Measurements from ENCODE around the gene C6orf136. TPM values are rescaled to one million over a fixed set of nuclear protein-coding genes. Genes with fewer than 3 reads are reported as not detected.

C6orf136 gene
- total RNA-seq, 1 donor from 2014 or later = 30.3 TPM

DNA sequence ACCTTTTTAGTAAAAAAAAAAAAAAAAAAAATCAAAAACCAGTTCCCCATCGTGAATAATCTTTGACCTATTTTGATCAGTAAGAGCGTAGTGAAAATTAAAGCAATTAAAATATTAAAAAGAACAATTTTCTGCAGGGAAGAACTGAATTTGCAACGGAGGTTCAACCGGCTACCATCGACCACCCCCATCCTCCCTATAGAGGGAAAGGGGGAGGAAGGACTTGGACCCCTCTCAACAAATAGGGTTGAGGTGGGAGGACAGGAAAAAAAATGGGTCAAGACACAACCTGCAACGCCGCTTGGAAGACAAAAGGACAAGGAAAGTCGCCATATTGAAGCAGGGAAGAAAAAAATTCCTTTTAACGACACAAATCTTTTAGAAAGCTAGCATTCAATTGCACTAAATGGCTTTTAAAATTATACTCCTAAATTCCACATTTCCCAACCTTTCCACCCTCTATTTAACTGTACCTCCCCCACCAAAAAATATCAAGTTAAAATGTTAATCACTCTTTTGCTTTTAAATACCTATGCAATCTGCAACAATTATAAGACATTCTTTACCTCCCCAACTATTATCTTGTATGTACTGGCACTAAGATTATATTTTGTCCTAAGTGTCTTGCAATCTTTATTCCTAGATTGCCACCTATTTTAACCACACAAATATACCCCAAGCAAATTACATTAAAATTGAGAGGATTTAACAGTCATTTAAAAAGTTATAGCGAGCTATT is 31.5 kb upstream of the C6orf136 start:
- peak; percentile 47 for DNase-seq (ENCODE audit: low spot score)

DNA sequence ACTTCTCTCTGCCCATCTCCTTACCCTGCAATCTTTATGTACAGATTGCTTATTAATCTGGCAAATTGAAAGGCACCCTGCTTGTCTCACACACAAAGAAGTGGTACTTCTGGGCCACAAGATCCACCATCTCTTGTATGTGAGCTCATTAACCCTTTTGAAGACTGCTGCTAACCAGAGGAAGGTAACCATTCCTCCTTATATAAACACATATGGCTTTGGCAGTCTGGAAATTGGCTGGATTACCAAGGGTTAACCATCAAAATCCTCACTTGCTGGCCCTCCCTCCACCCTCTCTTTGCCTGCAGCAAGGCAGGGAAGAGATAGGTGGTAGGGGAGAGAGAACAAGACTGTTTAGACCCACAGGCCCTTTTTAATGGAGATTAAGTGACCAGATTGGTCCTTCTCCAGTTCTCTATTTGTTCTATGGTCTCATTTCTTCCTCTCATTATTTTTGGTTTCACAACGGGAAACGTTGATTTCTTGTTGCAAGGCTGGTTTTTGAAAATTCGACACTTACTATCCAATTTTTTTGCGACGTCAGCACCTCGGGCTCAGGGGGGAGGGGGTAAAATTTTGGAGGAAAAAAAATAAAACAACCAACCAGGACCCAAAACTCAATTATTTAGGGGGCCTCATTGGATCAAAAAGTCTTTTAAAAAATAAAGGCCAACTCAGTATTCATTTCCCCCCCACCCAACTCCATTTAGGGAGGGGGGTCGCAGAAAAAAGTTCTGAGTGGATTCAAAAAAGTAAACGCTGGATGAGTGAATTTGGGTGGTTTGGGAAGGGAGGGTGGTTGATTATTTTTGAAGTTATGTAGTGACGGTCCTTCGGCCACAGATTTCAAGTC is 30.7 kb upstream of the C6orf136 start:
- DNase-seq (ENCODE audit: low spot score) = peak; percentile 18

DNA sequence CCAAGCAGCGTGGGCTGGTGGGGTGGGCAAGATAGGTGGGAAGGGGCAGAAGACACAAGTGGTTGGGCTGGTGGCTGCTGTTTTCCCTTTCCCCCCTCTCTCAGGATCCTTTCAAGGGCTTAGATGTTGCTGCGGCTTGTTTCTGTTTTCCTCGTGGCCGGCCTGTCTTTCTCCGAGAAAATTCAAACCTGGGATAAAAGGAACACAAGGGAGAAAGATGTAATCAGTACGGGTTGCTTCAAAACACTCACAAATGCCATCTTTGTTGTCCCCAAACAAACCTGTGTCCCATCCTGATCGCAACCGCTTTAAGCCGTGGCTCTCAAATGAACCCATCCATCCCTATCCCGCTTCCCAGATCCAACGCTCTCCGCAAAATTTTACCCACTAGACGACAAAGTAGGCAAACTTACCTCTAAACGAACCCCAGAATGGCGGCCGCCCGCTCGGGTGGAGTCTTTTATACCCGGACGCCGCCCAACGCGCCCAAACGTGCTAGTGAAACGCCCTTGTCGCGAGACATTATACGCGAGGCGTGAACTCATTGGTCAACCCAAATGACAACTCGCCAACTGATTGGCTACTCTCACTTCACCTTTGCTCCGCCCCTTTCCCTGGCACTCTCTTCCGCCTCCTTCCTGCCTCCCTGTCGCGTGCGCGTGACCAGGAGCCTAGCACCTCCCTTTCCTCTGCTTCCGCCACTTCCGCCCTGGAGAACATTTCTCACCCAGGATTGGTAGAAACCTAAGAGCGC is 29.9 kb upstream of the C6orf136 start, which contains the start of gene PPP1R10:
TSS of gene PPP1R10 (minus strand) at position 433 of the 754 bp plus-strand sequence. CDS start 7,299 bp downstream, outside the sequence.
- DNase-seq (ENCODE audit: low spot score) = peak; percentile 100

DNA sequence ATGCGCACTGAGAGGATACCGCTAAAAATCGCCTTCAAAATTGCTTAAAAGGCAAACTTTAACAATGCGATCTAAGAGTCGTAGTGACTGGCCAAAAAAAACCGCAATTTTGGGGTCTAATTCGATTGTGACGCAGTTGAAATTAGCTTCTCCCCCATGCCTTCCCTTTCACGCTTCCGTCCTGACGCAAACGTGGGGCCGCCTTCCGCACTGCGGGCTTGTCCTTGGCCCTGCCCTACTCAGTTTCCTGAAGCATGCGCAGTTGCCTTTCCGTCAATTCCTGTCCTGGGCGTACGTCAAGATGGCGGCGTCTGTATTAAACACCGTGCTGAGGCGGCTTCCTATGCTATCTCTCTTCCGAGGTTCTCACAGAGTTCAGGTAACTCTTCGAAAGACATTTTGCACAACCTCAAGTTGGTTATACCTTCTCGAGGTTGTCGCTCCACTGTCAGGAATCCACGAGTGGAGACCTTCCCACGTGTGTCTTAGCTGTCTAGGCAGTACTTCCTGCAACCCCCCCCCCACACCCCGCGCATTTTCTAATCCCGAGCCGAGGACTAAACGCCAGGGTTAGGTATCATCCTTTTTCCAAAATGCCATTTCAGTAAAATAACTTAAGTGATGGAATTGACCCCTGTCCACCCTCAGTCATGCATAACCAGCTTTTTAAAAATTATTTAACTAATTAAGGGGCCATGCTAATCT is 29.2 kb upstream of the C6orf136 start, which contains the start of gene MRPS18B:
TSS of gene MRPS18B (plus strand) at position 276 of the 705 bp plus-strand sequence. CDS start at position 302, 26 bp downstream.
- peak; percentile 98 for DNase-seq (ENCODE audit: low spot score)

DNA sequence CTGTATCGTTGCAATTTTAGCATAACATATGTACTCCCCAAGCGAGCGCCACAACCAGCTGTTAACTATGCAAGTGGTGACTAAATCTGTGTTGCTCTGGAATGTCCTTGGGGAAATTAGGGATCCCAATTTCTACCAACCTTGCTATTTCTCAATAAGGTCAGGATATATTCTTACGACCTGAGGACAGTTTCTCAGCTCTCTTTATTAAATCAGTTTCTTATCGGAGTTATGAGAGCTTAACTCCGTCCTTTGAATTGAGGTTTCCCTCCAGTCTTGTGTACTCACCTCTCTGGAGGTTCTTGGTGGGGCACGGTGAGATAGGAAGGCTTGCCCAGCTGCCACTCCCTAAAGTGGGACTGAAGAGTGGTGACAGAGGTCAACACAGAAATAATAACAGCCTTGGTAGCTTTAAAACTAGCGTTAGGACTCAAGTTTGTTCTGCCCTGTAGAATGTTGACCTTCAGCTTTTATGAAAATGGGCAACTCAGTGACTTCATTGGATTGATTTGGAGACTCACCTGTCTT is 28.6 kb upstream of the C6orf136 start:
- DNase-seq (ENCODE audit: low spot score) = no peak

DNA sequence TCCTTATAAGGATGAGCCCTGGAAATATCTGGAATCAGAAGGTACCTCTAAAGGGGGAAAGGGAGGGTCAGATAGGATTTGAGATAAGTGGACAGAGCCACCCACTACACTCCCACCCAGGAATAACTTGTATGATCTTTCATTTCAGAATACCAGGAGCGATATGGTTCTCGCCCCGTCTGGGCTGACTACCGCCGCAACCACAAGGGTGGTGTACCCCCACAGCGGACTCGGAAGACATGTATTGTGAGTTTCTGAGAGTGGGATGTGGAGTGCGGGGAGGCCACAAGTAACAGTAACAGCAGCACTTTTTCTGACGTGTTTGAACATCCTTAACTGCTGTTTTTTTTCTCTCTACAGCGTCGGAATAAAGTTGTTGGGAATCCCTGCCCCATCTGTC is 27.4 kb upstream of the C6orf136 start:
- no peak for DNase-seq (ENCODE audit: low spot score)

DNA sequence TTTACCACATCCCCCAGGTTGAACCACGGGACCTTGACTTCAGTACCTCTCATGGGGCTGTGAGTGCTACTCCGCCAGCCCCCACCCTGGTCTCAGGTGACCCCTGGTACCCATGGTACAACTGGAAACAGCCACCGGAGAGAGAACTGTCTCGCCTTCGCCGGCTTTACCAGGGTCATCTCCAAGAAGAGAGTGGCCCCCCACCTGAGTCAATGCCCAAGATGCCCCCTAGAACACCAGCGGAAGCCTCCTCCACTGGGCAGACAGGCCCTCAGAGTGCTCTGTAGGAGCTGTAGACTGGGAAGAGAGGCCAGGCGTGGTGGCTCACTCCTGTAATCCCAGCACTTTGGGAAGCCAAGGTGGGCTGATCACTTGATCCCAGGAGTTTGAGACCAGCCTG is 21.4 kb upstream of the C6orf136 start:
- DNase-seq (ENCODE audit: low spot score) = no peak

DNA sequence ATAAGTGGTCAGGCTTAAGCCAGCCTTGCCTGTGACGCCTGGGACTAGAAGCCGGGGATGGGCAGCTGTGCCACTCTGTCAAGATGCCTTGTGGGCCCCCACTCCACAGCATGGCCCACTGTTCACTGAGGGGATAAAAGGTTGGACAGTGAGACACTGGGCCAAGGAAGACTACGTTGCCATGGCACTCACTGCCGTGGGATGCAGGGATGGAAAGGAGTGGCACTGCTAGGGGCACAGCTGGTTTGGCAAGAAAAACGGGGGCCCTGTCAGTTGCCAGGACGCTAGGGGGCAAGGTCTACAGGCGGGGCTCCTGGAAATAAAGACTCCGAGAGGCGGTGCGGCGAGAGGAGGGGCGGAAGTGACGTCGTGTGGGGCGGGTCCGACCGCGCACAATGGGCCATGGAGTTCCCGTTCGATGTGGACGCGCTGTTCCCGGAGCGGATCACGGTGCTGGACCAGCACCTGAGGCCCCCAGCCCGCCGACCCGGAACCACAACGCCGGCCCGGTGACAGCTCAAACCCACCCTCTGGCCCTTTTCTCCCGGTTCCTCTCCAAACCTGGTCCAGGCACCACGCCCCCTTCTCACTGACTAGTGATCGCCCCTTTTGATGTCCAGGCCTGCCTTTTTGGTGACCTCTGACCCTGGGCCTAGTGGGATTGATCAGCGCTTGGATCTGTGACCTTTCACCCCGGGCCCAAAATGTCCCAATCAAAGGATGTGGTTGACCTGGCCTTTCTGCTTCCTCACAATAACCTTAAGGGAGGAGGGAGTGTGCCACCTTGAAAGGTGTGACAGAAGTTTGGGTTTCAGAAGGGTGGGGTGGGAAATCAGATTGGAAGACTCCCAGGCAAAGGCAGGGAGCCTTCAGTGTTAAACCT is 20.2 kb upstream of the C6orf136 start, which contains the start of gene ATAT1:
TSS of gene ATAT1 (plus strand) at position 391 of the 883 bp plus-strand sequence.
- peak; percentile 90 for DNase-seq (ENCODE audit: low spot score)

DNA sequence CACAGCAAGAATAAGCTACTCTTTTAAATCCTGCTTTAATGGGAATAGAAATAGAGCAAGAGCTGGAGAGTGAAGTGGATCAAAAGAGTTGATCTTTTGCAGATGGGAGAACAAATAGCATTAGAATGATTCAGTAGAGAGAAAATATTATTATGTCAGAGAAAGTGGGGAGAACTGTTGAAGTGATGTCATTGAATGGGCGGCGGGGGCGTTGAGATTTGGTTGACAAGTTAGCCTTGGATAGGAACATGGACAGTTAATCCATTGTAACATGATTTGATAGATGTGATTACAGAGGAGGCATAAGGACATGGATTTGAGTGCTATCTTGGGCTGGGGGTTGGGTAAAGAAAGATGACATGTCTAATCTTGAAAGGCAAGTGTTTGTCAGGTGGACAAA is 11.1 kb upstream of the C6orf136 start:
- DNase-seq (ENCODE audit: low spot score) = no peak

DNA sequence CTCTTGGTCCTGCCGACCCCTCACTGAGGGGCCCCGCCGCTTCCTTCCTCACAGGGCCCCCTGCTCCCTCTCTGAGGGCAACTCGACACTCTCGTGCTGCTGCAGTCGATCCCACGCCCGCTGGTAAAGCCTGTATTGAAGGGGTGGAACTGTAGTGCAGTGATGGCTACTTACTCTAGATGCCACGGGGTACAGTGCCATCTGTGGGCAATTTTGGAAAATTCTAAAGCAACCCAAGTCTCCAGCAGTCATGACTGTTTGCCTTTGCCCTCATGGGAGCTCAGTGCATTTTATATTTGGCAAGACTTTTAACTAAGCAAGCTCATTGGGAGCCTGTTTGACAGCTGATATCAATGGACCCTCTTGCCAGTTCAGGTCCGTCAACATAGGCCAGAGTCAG is 6.5 kb upstream of the C6orf136 start:
- no peak for DNase-seq (ENCODE audit: low spot score)

DNA sequence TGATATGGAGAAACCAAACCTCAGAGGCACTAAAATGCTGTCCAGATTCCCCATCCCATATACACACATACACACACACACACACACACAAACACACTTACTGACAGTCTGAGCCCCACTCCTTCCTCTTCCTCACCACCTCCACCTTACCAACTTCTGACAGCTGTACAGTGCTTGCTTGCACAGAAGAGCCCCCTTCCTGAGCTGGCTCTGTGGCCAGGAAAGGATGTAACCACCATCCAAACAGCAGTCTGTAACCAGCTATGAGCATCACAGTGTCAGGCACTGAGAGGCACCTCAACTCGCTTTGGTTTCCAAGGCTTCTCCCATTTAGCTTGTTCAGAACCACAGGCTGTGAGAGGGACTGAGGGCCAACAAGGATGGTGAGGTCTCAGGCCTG is 5.9 kb upstream of the C6orf136 start:
- DNase-seq (ENCODE audit: low spot score) = no peak

DNA sequence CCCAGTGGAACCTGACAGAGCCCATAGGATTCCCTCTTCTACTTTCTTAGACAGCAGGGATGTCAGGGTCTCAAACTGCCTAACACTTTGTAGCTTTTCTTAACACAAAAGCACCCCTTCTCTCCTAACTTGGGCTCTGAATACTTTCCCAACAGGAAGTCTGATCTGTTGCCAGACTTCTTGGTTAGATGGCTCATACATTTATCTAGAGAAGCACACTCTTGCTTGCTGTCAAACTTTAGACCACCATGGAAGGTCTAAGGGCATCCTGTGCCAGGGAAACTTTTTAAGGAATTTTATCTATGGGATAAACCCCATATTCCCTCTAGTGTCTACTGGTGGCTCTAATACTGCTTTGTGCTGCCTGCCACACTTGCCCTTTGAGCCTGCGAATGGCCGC is 3.3 kb upstream of the C6orf136 start:
- DNase-seq (ENCODE audit: low spot score) = no peak

DNA sequence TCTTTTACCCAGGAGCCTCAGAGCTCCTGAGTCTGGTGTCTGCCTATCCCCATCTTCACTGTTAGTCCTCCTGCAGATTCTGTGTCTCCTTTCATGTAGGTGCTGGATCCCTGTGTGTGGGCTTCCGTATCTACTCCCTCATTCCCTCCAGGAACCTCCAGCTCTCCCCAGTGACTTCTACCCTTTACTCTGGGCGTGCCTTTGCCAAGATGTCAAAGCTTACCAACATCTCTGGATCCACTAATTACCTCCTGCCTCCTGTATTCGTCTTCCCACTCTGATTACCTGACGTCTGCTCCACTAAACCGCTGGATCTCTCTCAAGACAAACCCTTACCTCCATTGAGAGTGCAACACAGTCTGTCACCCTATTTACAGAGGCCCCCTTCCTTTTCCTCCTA is 2.2 kb upstream of the C6orf136 start:
- DNase-seq (ENCODE audit: low spot score) = no peak

DNA sequence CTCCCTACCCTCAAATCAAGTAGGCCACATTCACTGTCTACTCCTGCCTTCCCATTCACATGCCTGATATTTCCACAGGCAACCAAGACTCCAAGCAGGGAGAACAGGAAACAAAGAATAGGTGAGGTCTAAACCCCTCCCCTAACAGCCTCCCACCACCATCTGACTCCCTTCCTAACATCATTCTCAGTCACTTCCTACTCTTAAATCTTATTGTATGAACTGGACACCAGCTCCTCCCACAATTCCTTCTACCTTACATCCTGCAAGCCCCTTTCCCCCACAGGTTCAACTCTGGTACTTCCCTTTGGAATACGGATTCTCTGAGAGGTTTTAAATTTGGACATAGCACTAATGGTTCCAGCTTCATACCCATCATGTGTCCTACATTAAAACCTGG is 944 bp upstream of the C6orf136 start:
- DNase-seq (ENCODE audit: low spot score) = no peak

DNA sequence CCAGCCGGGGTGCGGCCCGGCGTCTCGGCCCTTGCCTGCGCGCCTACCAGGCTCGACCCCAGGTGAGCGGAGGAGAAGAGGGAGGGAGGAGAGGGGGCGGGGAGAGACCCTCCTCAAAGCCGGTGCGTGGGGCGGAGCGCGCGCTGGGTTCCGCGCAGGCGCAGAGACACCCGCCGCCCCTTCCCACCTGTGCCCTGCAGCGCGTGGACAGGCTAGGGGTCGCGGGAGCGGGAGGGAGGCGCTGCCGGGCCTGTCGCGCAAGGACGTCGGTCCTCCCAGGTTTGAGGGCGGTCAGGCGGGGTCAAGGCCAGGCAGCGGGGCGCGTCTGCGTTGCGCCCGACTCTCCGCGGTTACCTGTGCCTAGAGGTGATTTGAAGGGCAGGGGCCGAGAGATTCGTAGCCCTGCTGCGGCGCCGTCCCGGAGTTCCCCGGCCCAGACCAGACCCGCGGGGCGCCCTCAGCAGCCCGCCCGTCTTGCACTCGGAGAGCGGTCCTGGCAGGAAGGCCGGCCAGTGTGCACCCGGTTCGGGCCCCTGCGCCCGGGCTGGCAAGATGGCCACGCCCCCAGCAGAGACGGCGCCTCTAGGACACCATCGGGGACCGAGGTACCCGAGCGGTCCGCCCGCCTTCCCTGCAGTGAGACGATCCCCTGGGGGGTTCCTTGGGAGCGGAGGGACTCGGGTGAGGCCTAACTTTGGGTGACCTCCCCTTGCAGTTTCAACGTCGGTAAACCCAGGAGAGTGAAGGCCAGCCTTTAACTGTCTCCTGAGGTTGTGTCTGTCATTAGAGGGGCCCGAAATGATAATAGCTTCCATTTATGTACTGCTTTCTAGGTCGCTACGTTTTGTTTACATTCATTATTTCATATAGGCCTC is 546 bp downstream of the C6orf136 start:
- DNase-seq (ENCODE audit: low spot score) = peak; percentile 54

DNA sequence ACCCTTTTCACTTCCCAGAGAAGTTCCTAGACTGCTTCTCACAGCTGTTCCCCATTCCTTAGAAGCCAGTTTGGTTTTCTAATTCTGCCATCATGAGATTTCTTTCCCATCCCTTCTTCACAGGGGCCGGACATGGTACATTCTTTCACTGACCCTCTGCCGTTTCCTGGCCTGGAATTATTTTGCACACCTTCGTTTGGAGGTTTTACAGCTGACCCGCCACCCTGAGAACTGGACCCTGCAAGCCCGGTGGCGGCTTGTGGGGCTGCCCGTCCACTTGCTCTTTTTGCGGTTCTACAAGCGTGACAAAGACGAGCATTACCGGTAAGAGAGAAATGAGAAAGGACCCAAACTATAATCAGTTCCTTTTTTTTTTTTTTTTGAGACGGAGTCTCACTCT is 4.2 kb downstream of the C6orf136 start:
- DNase-seq (ENCODE audit: low spot score) = no peak

DNA sequence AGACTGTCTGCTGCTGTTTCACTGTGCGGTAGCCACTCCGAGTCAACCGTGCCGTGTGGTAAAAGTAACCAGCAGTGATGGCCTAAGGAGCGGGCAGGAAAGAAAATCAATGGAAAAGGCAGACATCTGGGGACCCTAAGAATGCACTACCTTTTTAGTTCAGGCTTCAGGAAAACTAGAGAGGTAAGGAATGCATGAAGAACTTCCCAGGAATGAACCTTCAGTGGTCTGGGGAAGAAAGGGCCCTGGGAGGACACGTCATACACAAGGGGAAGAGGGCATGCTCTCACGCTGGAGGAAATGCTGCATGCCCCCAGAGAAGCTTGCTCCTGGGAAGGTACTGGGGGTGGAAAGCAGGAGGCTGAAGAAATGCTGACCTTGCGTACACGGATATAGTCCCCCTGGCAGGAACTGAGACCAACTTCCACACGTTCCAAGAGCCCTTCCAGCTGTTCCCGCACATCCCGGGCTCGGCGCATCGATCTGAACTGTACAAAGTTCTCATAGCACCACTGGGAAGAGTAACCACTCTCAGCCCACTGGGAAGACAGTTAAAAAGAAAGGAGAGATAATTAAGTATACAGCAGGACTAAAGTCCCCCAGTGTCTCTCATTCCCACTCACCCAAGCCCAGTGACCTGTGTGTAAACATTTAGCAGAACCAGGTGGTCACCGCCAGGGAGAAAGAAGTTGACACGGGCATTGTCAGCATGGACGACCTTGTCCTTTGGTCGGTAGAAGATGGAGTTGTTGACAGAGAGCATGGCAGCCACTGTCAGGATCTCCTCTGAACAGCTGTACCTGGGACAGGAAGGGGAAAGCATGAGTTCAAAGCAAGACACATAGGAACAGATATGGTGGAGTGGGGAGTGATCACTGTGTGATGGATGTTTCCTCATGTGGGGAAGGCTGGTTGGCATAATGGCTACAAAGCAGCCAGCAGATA is 8.1 kb downstream of the C6orf136 start:
- DNase-seq (ENCODE audit: low spot score) = no peak

DNA sequence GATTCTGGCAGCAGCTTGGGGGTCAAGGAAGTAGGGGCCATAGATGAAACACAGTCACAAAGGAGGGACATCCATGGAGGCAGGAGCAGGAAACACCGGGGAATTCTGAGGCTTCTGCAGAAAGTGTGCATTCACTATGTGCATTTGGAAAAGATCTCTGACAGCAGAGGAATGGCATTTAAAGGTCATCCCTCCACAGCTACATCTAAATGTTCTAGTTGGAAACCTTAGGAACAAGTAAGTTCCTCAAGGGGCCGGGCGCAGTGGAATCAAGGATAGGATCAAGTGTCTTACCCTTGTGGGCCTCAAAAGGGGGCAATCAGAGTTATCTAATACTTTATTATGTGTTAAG is 8.8 kb downstream of the C6orf136 start:
- no peak for DNase-seq (ENCODE audit: low spot score)

All from mucosa of gallbladder (tissue), 1 donor.